ENCODE measurements around the gene WDR6. TPM values are rescaled to one million over a fixed set of nuclear protein-coding genes. Genes with fewer than 3 reads are reported as not detected.

WDR6 gene
- total and polyA plus RNA-seq, 12 donors: 70.4 to 126 (median 77.9) TPM

- Histone ChIP-seq H3K36me3 (peaks cover 0 to 64% (median 39%) of the 10 kb centered on the region in 9 donors), H3K4me1 (peaks cover 8 to 23% (median 16%) of the 10 kb centered on the region in 9 donors), H3K4me3 (no peak overlapping the region), H3K27ac (no peak overlapping the region), H3K9me3 (no peaks in the 10 kb centered on the region), H3K27me3 (no peaks in the 10 kb centered on the region)
- ATAC-seq (no peak), DNase-seq (no peak)
- TF ChIP-seq CTCF (IDR thresholded peaks at IDR 0.05): no peak
- WGBS, 2 donors: 87 to 94% methylated on average over 7 of the region's 7 CpGs
- intact Hi-C loops (cut with DNase I): loop anchor here in 5 of 10 donors (5.0 kb wide), 3 partner anchors 106 to 466 kb away; partner anchors contain the start of gene QRICH1 (in 2 of the 5)
Measured at GRCh38 chr3:48985831-48986376, 21.3 kb upstream of the WDR6 start.

GRCh38 chr3:48989126-48989795 is 17.9 kb upstream of the WDR6 start:
- peak in 2 of 8 donors; percentile 5 to 12 for ATAC-seq
- Histone ChIP-seq H3K9me3 (no peaks in the 10 kb centered on the region), H3K27ac (peak overlapping the region; percentile 71 to 93 (median 88)), H3K4me3 (peak overlapping the region; percentile 55 to 95 (median 82)), H3K27me3 (no peaks in the 10 kb centered on the region), H3K4me1 (peaks cover 8 to 40% (median 28%) of the 10 kb centered on the region in 9 donors), H3K36me3 (peaks cover 0 to 30% (median 13%) of the 10 kb centered on the region in 9 donors)
- TF ChIP-seq CTCF (IDR thresholded peaks at IDR 0.05): no peak
- intact Hi-C loops (cut with DNase I): loop anchor here in 6 of 10 donors (1.0 to 5.0 kb wide), 5 partner anchors 32 to 463 kb away; partner anchors contain the start of genes QRICH1 (in 2 of the 6) and NDUFAF3 (in 1 of the 6)
- no peak for DNase-seq
- 5 to 7% methylated on average over 21 of the region's 21 CpGs for WGBS, 2 donors

GRCh38 chr3:48989796-48990635 is 17.2 kb upstream of the WDR6 start, which contains the start of gene P4HTM:
Gene P4HTM, plus strand, starts transcription at chr3:48990241. Its CDS starts 16 bp downstream, at chr3:48990257.
- H3K36me3 ChIP-seq: peaks cover 0 to 26% (median 9%) of the 10 kb centered on the region in 9 donors
- peaks cover 8 to 40% (median 26%) of the 10 kb centered on the region in 9 donors for H3K4me1 ChIP-seq
- DNase-seq: peak; percentile 83 to 88
- intact Hi-C loops (cut with DNase I): loop anchor here in 7 of 10 donors (1.0 to 10.0 kb wide), 6 partner anchors 31 to 462 kb away; partner anchors contain the start of genes QRICH1 (in 3 of the 7) and NDUFAF3 (in 1 of the 7)
- peak; percentile 84 to 92 (median 90) for ATAC-seq
- 0 to 1% methylated on average over 90 to 91 of the region's 91 CpGs for WGBS, 2 donors
- H3K27ac ChIP-seq: peak within 1 kb of the TSS; percentile 71 to 93 (median 88)
- no peaks in the 10 kb centered on the region for H3K9me3 ChIP-seq
- H3K27me3 ChIP-seq: no peaks in the 10 kb centered on the region
- TF ChIP-seq CTCF (IDR thresholded peaks at IDR 0.05): peak in 8 of 9 donors; percentile 27 to 65 (median 36)
- peak within 1 kb of the TSS; percentile 55 to 95 (median 82) for H3K4me3 ChIP-seq

Data from heart right ventricle (tissue), 16 donors.